ENCODE measurements around the gene ZNF705A.
"Not testable (repeated sequence)": the region's sequence is repeated elsewhere in the genome, so short reads cannot be mapped to it uniquely, and the experiment has no call there.

Gene ZNF705A

DNA sequence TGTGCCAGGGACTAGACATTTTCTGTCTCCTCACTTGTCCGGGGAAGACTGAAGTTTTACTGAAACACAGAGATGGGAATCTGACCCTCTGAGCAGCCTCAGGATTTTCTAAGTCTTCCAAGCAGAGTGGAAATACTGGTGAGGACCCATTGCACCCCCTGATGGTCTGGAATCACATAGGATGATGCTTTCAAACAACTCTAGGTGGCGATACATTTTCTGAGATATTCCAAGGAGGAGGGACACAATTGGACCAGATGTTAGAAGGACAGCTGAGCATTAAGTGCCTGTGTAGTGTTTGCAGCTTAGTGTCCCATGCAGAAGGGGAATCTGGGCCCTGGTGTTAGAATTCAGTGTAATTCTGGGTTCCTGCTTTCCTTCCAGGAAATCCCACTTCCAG, 31.3 kb downstream of the ZNF705A start:
- H3K4me3 ChIP-seq (IDR thresholded peaks at IDR 0.05; ENCODE audit: insufficient read depth, low read depth, low read length); H3K4me2 ChIP-seq: not testable (repeated sequence)

DNA sequence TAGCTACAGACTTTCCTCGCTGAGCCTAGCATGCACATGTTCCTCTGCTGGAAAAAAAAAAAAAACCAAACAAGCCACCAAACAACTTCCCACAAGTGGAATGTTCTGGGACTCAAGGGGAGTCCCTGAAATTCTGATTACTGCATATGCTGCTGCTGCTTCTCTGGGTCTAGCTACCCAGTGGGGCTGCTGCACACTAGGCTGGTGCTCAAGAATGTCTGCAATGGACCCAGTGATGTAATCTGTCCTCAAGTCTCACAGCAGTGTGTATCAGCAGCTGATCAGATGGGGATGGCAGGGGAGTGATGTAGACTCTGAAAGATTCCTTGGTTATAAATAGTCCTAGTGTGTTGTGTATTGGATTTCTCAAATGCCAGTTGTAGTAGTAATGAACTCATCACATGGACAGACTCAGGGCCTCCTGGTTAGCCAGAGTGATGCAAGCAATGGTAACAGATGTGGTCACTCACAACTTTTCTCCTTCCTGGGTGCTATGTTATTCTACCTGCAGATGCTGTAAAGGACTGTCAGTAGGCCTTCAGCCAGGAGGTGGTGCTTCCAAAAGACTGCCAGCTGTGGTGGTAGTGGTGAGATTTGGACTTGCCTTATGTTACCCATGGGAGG, 41.0 kb downstream of the ZNF705A start:
- H3K4me1 ChIP-seq (ENCODE audit: low read depth, poor library complexity, severe bottlenecking); H3K4me2 ChIP-seq; H3K27ac ChIP-seq; H3K4me3 ChIP-seq (IDR thresholded peaks at IDR 0.05; ENCODE audit: insufficient read depth, low read depth, low read length); H3K9ac ChIP-seq; H3K27me3 ChIP-seq (ENCODE audit: insufficient read depth, low read depth); H4K20me1 ChIP-seq (ENCODE audit: insufficient read depth); H3K79me2 ChIP-seq (ENCODE audit: insufficient read depth, low read depth); H3K36me3 ChIP-seq (ENCODE audit: insufficient read depth); H2AFZ ChIP-seq (ENCODE audit: low read depth): not testable (repeated sequence)

More for the DNA sequence above, 31.3 kb downstream of the ZNF705A start:
- H2AFZ ChIP-seq (ENCODE audit: low read depth); H3K79me2 ChIP-seq (ENCODE audit: insufficient read depth, low read depth); H3K9ac ChIP-seq; H4K20me1 ChIP-seq (ENCODE audit: insufficient read depth); H3K4me1 ChIP-seq (ENCODE audit: low read depth, poor library complexity, severe bottlenecking); H3K27ac ChIP-seq; H3K27me3 ChIP-seq (ENCODE audit: insufficient read depth, low read depth); H3K36me3 ChIP-seq (ENCODE audit: insufficient read depth): not testable (repeated sequence)

DNA sequence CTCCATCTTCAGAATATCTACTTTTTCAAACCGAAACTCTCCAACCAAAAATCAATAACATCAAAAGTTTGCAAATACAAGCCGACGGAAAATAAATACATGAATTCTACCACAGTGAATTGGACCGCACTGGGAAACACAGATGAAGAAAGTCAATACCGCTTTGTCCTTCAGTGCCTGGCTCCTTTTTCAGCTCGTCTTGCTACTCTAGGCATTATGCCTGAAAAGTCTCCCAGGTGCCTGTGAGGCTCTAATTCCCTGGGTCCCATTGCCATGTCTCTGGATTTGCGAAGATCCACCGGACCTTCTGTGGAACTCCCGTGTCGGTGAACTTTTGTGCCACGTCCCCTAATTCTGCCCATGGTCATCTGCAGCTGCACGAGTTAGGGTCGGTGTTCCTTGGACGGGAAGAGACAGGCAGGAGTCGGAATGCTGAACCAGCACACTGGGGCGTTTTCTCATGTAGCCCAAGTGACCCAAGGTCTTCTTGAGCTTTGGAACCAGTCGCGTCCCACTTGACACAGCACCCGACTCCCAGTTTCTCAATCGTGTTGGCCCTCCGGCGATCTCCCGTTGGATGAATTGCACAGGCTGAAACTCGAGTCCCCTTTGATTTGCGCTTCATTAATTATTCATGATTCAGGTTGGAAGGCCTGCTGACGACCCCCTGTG, 62.0 kb downstream of the ZNF705A start:
- H3K36me3 ChIP-seq (ENCODE audit: insufficient read depth); H3K4me2 ChIP-seq; H4K20me1 ChIP-seq (ENCODE audit: insufficient read depth); H3K9ac ChIP-seq; H3K79me2 ChIP-seq (ENCODE audit: insufficient read depth, low read depth); H3K4me1 ChIP-seq (ENCODE audit: low read depth, poor library complexity, severe bottlenecking); H3K27me3 ChIP-seq (ENCODE audit: insufficient read depth, low read depth); H2AFZ ChIP-seq (ENCODE audit: low read depth); H3K27ac ChIP-seq; H3K4me3 ChIP-seq (IDR thresholded peaks at IDR 0.05; ENCODE audit: insufficient read depth, low read depth, low read length): not testable (repeated sequence)

DNA sequence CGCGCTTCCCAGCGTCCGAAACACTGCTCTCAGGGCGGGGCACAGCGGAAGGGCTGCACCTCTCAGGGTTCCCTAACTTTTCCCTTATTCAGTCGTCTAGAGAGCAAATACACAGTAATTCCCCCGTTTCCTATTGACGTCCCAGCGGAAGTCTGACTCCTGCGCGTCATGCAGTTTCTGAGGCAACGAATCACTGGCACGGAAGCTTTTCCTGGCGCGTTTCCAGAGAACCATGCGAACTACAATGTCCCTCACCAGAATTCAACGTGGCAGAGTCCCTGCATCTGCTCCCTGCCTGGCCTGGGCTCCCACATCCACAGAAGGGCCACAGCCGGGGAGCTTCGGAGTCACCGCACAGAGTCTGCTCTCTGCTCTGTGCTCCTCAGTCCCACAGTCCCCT, 64.6 kb downstream of the ZNF705A start:
- H3K27ac ChIP-seq; H3K27me3 ChIP-seq (ENCODE audit: insufficient read depth, low read depth); H4K20me1 ChIP-seq (ENCODE audit: insufficient read depth); H3K36me3 ChIP-seq (ENCODE audit: insufficient read depth); H3K4me1 ChIP-seq (ENCODE audit: low read depth, poor library complexity, severe bottlenecking); H3K9ac ChIP-seq; H3K79me2 ChIP-seq (ENCODE audit: insufficient read depth, low read depth); H3K4me2 ChIP-seq; H3K4me3 ChIP-seq (IDR thresholded peaks at IDR 0.05; ENCODE audit: insufficient read depth, low read depth, low read length); H2AFZ ChIP-seq (ENCODE audit: low read depth): not testable (repeated sequence)

DNA sequence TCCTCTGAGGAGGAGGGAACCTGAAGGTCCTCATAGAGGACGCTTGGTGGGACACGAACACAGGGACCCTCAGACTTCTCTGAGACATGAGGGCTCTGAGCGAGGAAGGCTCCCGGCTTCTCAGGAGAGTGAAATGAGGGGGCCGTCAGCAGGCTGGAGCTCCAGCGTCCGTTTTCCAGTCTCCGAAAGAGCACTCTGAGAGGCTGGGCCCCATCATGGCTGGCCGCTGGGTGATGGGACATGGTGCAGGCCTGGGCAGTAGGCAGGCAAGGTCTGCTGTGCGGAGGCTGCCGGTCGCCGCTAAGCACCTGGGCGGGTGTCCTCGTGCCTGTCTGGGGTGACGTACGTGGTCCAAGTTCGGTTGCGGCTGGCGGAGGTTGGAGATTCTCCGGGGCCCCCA, 65.0 kb downstream of the ZNF705A start:
- H3K4me1 ChIP-seq (ENCODE audit: low read depth, poor library complexity, severe bottlenecking); H3K27ac ChIP-seq; H3K79me2 ChIP-seq (ENCODE audit: insufficient read depth, low read depth); H4K20me1 ChIP-seq (ENCODE audit: insufficient read depth); H2AFZ ChIP-seq (ENCODE audit: low read depth); H3K27me3 ChIP-seq (ENCODE audit: insufficient read depth, low read depth); H3K9ac ChIP-seq; H3K4me3 ChIP-seq (IDR thresholded peaks at IDR 0.05; ENCODE audit: insufficient read depth, low read depth, low read length); H3K4me2 ChIP-seq; H3K36me3 ChIP-seq (ENCODE audit: insufficient read depth): not testable (repeated sequence)

DNA sequence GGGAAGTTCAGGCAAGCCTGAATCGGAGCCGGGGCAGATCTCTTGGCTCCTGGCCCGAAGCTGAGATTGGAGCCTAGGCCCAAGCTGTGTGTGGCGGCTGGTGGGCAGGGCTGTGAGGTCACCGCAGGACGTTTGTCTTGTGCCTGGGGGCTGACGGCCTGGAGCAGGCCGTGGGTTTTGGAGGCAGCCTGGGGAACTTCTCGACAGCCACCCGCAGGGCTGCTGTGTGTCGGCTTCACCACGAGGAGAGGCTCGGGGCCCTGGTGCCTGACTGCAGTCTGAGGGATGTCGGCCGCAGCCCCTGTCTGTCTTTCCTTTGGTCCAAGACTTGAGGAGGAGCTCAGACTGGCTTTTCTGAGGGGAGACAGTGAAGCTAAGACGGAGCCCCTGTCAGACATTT, 65.5 kb downstream of the ZNF705A start:
- H3K4me2 ChIP-seq; H3K4me1 ChIP-seq (ENCODE audit: low read depth, poor library complexity, severe bottlenecking); H2AFZ ChIP-seq (ENCODE audit: low read depth): not testable (repeated sequence)

DNA sequence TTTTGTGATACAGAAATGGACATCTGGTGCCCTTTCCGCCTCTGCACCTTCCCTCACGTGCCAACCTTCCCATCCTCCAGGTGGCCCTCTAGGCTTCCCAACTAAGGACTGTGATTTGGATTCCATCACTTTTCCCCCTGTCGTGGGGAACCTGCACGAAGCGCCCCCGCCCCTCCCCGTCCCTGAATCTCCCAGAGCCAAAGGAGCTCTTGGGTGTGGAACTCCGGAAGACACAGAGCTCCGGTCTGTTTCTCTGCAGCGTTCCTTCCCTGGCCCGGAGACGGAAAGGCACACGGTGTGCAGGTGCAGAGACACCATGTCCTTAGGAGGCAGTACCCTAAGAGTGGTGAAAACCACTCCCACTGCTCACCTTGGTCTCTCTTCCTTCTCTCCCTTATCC, 66.8 kb downstream of the ZNF705A start:
- not testable (repeated sequence) for H4K20me1 ChIP-seq (ENCODE audit: insufficient read depth); H3K4me2 ChIP-seq; H3K4me3 ChIP-seq (IDR thresholded peaks at IDR 0.05; ENCODE audit: insufficient read depth, low read depth, low read length); H3K36me3 ChIP-seq (ENCODE audit: insufficient read depth); H3K4me1 ChIP-seq (ENCODE audit: low read depth, poor library complexity, severe bottlenecking); H3K79me2 ChIP-seq (ENCODE audit: insufficient read depth, low read depth); H3K27ac ChIP-seq; H2AFZ ChIP-seq (ENCODE audit: low read depth); H3K27me3 ChIP-seq (ENCODE audit: insufficient read depth, low read depth); H3K9ac ChIP-seq

More for the DNA sequence above, 65.5 kb downstream of the ZNF705A start:
- not testable (repeated sequence) for H3K27ac ChIP-seq; H3K9ac ChIP-seq; H3K36me3 ChIP-seq (ENCODE audit: insufficient read depth); H3K27me3 ChIP-seq (ENCODE audit: insufficient read depth, low read depth); H3K4me3 ChIP-seq (IDR thresholded peaks at IDR 0.05; ENCODE audit: insufficient read depth, low read depth, low read length); H3K79me2 ChIP-seq (ENCODE audit: insufficient read depth, low read depth); H4K20me1 ChIP-seq (ENCODE audit: insufficient read depth)

DNA sequence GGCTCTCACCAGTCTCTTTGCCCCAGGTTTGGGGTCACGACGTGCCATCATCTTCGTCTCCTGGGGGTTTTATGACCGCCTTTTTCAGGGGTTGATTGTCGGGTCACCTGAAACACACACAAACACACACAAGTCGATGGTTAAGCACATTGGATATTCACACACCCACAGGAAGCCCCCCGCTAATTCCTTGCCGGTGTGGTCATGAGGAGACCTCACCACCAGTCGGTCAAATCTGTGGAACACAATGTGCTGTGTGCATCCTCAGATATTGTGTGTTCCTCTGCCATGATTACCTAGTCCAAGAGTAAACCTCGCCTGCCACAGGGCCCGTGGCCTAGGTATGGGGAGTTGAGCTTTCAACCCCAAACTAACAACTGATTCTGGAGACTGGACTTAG, 68.0 kb downstream of the ZNF705A start:
- not testable (repeated sequence) for H2AFZ ChIP-seq (ENCODE audit: low read depth); H3K9ac ChIP-seq

More for the DNA sequence above, 68.0 kb downstream of the ZNF705A start:
- H3K4me3 ChIP-seq (IDR thresholded peaks at IDR 0.05; ENCODE audit: insufficient read depth, low read depth, low read length); H3K27me3 ChIP-seq (ENCODE audit: insufficient read depth, low read depth); H3K36me3 ChIP-seq (ENCODE audit: insufficient read depth); H3K4me2 ChIP-seq; H4K20me1 ChIP-seq (ENCODE audit: insufficient read depth); H3K27ac ChIP-seq; H3K79me2 ChIP-seq (ENCODE audit: insufficient read depth, low read depth); H3K4me1 ChIP-seq (ENCODE audit: low read depth, poor library complexity, severe bottlenecking): not testable (repeated sequence)
